ENCODE measurements around the gene KCTD3. TPM values are rescaled to one million over a fixed set of nuclear protein-coding genes. Genes with fewer than 3 reads are reported as not detected.

Gene KCTD3
- total RNA-seq, 1 donor from 2014 or later: 31.3 TPM

GRCh38 chr1:215555531-215555930 lies 11.6 kb upstream of the KCTD3 start:
- no peak for DNase-seq (ENCODE audit: extremely low read depth, low read depth, low spot score)

DNA sequence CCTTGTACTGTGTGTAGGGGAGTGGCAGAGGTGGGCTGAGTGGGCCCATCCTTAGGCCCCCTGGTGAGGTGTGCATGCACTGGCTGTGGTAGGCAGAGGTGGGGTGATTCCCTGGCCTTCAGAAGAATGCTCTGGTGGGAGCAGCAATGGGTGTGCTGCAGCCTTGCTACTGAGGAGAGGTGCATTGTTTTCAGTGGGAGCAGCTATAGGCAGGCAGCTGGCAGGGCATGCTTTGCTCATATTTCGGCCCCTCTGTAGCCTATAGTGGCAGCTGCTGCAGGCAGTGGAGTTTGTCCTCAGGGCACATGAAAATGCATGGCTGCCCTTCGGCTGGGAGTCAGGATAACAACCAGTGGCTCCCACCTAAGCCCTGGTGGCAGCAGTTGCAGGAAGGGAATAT lies 10.1 kb upstream of the KCTD3 start:
- DNase-seq (ENCODE audit: extremely low read depth, low read depth, low spot score): no peak

DNA sequence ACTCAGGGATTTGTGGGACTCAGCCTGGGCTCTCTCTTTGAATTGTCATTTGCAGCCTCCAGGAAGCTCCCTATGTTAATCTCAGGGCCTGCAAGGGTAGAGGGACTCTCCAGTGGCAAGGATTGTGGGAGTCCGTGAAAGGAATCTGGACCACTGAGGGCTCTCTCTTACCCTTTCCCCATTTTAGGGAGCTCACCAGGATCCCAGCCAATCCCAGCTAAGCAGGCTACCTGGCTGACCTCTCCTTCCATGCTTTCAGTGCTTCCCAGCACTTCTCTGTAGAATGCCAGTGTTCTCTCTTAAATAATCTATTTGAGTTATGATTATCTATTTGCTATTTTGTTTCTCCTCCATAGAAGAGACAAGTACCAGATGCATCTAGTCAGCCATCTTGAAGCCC lies 9.6 kb upstream of the KCTD3 start:
- no peak for DNase-seq (ENCODE audit: extremely low read depth, low read depth, low spot score)

GRCh38 chr1:215557992-215558626 lies 9.0 kb upstream of the KCTD3 start:
- DNase-seq (ENCODE audit: extremely low read depth, low read depth, low spot score): no peak

DNA sequence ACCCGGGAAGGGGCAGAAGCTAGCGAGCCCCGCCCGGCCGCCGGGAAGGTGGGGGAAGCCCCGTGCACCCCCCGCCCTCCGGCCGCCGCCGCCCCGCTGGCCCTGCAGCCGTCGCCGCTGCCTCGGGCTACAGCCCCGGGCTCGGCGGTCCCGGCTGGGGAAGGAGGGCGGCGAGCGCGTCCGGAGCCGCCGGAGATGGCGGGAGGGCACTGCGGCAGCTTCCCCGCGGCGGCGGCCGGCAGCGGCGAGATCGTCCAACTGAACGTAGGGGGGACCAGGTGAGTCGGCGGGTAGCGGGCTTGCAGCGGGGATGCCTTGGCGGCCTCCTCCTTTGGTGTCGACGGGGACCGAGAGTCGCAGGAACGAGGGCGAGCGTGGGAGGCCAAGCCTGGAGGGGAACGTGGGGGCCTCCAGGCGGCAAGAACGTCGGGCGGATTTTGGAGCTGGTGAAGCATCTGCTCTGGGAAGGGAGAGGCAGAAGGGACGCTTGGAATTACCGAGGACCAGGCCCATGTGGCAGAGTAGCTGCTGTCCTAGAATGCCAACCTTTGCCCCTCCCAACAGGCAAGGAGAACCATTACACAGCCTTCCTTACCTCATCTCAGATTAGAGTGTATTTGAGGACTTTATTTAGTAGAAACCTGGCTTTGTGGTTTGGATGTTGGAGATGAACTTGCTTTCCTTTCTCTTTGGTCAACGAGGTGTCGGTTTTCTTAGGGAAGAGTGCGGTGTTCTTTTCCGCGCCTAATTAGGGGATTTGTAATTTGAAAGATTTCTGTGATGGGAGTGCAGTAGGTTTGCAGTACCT lies 591 bp downstream of the KCTD3 start:
- no peak for DNase-seq (ENCODE audit: extremely low read depth, low read depth, low spot score)

- DNase-seq (ENCODE audit: extremely low read depth, low read depth, low spot score): no peak
Measured at GRCh38 chr1:215568299-215568692, 1.2 kb downstream of the KCTD3 start.

GRCh38 chr1:215569986-215570824 lies 3.1 kb downstream of the KCTD3 start:
- DNase-seq (ENCODE audit: extremely low read depth, low read depth, low spot score): no peak

- DNase-seq (ENCODE audit: extremely low read depth, low read depth, low spot score): no peak
Measured at GRCh38 chr1:215581896-215582295, 14.8 kb downstream of the KCTD3 start.

DNA sequence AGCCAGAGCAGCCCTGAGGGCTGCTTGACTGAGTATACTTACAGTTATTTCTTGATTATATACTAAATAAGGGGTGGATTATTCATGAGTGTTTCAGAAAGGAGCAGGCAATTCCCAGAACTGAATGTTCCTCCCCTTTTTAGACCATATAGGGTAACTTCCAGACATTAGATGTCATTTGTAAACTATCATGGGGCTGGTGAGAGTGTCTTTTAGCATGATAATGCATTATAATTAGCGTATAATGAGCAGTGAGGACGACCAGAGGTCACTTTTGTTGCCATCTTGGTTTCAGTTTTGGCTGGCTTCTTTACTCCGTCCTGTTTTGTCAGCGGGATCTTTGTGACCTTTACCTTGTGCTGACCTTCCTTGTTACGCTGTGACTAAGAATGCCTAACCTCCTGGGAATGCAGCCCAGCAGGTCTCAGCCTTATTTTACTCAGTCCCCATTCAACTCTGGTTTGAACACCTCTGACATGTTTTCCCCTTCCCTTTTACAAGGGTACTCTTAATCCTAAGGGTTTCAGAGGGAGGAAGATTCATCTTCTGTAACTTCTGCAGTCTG lies 16.2 kb downstream of the KCTD3 start:
- DNase-seq (ENCODE audit: extremely low read depth, low read depth, low spot score): no peak

GRCh38 chr1:215584389-215584788 lies 17.3 kb downstream of the KCTD3 start:
- no peak for DNase-seq (ENCODE audit: extremely low read depth, low read depth, low spot score)

DNA sequence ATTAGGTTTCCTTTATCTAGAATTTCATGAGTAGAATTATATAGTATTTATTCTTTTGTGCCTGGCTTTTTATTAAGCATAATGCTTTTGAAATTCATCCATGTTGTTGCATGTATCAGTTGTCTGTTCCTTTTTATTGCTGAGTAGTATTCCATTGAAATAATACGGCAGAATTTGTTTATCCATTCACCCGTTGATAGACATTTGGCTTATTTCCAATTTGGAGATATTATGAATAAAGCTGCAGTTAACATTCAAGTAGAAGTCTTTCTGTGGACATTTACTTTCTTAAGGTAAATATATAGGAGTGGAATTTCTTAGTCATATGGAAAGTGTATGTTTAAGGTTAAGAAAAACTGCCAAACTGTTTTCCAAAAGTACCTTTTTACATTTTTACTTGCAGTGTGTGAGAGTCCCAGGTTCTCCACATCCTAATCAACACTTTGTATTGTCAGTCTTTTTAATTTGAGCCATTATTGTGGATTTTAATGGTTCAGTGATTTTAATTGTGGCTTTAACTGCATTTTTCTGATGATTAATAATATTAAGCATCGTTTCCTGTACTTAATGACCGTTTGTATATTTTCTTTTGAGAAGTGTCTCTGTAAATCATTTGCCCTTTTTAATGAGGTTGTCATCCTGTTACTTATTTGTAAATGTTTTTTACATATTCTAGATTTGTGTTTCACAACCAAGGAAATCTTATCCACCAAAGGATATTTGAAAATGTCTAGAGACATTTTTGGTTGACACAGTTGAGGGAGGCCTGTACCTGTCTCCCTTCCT lies 22.7 kb downstream of the KCTD3 start:
- no peak for DNase-seq (ENCODE audit: extremely low read depth, low read depth, low spot score)

GRCh38 chr1:215590779-215591491 lies 23.8 kb downstream of the KCTD3 start:
- DNase-seq (ENCODE audit: extremely low read depth, low read depth, low spot score): no peak

DNA sequence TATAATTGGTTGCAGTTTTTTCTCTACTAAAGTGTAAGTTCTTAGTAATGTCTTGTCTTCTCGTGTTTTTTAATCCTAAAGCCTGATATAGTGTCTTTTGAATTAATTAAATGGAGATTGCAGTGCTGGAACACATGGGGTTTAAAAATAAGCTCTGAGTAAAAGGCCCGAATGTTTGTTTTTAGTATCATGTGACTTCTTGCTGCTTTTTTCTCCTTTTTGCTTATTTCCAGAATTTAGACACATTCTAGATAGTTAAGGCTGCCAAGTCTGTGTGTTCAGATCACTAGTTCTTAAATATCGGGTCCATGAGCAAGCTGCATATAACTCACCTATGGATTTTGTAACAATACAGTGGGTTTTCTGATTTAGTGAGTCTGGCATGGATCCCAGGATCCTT lies 27.5 kb downstream of the KCTD3 start:
- DNase-seq (ENCODE audit: extremely low read depth, low read depth, low spot score): no peak

DNA sequence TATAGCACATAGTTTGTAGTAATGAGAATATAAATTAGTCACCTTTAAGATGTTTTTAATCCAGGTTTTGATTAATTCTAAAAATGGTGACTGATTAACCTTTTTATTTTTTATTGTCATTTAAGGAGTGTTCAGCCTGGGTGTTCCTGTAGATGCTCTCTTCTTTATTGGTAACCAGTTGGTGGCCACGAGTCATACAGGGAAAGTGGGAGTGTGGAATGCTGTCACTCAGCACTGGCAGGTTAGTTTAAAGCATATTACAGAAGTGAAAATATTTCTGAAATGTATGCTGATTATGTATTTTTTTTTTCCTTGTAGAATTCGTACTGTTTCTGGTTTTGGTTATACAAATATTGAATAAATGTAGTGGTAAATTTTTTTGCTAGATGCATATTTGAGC lies 28.1 kb downstream of the KCTD3 start:
- no peak for DNase-seq (ENCODE audit: extremely low read depth, low read depth, low spot score)

- no peak for DNase-seq (ENCODE audit: extremely low read depth, low read depth, low spot score)
Measured at GRCh38 chr1:215597961-215598360, 30.9 kb downstream of the KCTD3 start.

DNA sequence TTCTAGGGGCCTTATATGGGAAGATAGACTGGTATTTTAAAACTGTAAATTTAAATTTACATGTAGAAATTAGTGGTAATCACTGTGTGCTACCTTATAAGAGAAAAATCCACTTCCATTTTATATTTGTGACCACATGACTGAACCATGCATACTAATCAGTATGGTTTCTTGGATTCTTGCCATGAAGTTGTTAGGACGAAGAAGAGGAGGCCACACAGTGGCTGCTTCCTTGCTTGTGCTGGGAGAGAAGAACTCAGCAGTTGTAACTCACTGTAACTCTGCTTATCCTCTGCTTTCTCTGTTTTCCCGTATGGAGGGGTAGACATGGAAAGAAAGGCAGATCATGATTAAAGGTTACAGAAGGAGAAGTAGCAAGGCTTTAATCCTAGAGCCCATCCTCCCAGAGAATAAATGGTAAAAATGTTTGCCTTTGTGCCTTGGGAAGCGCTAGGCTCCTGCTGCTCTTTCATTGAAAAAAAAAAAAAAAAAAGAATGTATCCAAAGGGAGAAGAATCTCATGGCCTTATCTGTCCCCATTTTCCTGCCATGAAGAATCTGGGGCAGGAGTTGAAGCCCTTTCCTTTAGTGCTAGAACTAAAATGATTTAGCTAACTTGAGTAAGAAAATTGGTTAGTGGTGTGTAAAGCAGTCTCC lies 32.4 kb downstream of the KCTD3 start:
- no peak for DNase-seq (ENCODE audit: extremely low read depth, low read depth, low spot score)

GRCh38 chr1:215600258-215600792 lies 33.2 kb downstream of the KCTD3 start:
- DNase-seq (ENCODE audit: extremely low read depth, low read depth, low spot score): no peak

DNA sequence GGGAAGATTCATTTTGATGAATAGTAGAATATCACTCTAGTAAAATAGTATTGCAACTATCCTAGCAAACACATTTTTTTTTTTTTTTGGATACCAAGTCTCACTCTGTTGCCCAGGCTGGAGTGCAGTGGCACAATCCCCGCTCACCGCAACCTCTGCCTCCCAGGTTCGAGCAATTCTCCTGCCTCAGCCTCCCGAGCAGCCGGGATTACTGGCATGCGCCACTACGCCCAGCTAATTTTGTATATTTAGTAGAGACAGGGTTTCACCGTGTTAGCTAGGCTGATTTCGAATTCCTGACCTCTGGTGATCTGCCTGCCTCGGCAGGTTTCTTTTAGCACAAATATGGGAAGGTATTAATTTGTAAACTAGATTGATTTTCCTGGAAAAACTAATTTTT lies 33.8 kb downstream of the KCTD3 start:
- DNase-seq (ENCODE audit: extremely low read depth, low read depth, low spot score): no peak

DNA sequence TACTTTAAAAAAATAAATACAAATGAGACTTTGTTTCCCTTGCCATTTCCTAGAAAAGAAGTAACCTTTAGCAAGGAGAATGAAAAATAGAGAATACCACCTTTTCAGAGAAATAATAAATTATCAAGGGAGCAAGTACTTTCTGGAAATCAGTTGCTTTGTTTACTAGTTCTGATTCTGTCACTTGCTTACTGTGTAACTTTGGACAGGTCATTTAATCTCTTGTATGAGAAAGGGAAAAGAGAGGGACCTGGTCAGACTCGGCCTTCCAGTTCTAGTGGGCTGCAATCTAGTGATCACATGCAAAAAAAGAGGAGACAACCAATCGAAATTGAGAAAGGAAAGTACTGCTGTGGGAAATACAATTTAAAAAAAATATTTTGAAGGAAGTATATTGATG lies 34.2 kb downstream of the KCTD3 start:
- DNase-seq (ENCODE audit: extremely low read depth, low read depth, low spot score): no peak
